Activated naive CD8-positive, alpha-beta T cell treated with anti-CD3 and anti-CD28 coated beads, Interleukin-2, amount 50 U/mL, for 24 hours (primary cell): ENCODE measurements around the gene AKNA.

Source experiments
- ATAC-seq: fragments of 150-1000 bp; cut with Tn5 transposase; one replicate; pipeline ENCODE4 v1.10.0; 2021
- DNase-seq: peaks from one replicate; pipeline ENCODE4 v3.0.0; 2021
- H3K27ac Mint-ChIP-seq: one replicate; pipeline ENCODE4 v1.8.0; 2021; ENCODE audit warnings: mild to moderate bottlenecking, mixed read lengths
- H3K27me3 Mint-ChIP-seq: one replicate; pipeline ENCODE4 v1.8.0; 2021; ENCODE audit warnings: mixed read lengths
- H3K36me3 Mint-ChIP-seq: one replicate; pipeline ENCODE4 v1.8.0; 2021; ENCODE audit warnings: low read depth, mixed read lengths
- H3K4me1 Mint-ChIP-seq: one replicate; pipeline ENCODE4 v1.8.0; 2021; ENCODE audit warnings: mixed read lengths
- H3K4me3 Mint-ChIP-seq: one replicate; pipeline ENCODE4 v1.8.0; 2021; ENCODE audit warnings: mild to moderate bottlenecking, moderate library complexity, mixed read lengths
- H3K9me3 Mint-ChIP-seq: one replicate; pipeline ENCODE4 v1.8.0; 2021; ENCODE audit warnings: mixed read lengths

Gene AKNA

DNA sequence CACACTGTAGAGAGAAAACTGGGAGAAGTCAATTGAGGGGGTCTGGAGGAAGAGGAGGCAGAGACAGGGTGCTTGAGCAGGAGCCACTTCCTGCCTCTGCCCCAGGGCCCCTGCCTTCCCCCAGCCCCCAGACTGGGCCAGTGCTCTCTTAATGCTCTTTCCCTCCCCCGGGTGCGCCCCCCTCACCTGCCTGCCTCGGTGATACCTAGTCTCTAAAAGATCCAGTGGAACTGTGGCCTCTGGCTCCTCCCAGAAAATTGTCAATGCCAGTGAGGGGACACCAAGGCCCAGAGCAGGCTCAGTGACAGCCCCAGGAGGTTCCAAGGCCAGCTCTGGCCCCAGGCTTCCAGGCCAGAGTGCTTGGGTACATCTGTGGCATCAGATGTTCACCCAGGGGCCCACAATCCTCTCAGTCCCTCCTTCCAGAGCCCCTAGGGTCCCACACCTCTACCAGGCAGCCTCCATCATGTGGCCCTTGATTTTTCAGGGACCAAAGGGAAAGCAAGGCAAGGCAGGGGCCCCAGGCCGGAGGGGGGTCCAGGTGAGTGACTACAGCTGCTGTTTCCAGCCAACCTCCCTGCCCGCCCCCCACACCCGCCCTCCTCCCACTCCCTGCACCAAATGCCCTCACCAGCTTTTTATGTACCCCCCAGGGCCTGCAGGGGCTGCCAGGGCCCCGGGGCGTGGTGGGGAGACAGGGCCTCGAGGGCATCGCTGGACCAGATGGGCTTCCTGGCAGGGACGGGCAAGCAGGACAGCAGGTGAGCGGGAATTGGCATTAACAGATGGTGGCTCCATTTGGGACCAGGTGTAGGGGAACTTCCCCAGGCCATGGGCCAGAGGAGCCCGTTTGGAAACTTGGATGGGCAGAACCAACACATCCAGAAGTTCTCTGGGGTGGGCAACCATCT lies 98.0 kb downstream of the AKNA start:
- Mint-ChIP-seq H3K27me3 (peaks cover 4% of the 10 kb centered on the region), H3K27ac (no peak overlapping the region), H3K9me3 (peaks cover 6% of the 10 kb centered on the region), H3K36me3 (no peaks in the 10 kb centered on the region), H3K4me3 (no peak overlapping the region), H3K4me1 (no peaks in the 10 kb centered on the region)
- ATAC-seq (no peak), DNase-seq (no peak)

DNA sequence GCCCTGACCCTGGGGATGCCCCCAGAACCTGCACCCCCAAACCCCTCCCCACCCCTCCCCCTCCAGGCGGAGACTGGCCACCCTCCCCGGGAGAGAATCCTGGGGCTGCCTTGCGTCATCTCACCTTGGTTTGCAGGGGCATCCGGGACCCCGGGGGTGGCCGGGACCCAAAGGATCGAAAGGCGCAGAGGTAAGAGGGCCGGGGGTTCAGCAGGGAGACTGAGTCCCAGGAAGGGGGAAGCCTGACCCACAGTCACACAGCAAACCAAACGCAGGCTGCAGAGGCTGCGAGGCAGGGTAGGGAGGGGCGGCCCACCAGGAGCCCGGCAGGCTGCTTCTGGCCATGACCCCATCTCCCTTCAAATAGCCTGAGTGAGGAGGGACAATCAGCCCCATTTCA lies 98.7 kb downstream of the AKNA start:
- DNase-seq (no peak), ATAC-seq (no peak)
- no peaks in the 10 kb centered on the region for H3K4me1 Mint-ChIP-seq
- H3K4me3 Mint-ChIP-seq, result no peak overlapping the region
- no peaks in the 10 kb centered on the region for H3K9me3 Mint-ChIP-seq
- no peaks in the 10 kb centered on the region for H3K36me3 Mint-ChIP-seq
- no peak overlapping the region for H3K27ac Mint-ChIP-seq
- H3K27me3 Mint-ChIP-seq, result peaks cover 4% of the 10 kb centered on the region

DNA sequence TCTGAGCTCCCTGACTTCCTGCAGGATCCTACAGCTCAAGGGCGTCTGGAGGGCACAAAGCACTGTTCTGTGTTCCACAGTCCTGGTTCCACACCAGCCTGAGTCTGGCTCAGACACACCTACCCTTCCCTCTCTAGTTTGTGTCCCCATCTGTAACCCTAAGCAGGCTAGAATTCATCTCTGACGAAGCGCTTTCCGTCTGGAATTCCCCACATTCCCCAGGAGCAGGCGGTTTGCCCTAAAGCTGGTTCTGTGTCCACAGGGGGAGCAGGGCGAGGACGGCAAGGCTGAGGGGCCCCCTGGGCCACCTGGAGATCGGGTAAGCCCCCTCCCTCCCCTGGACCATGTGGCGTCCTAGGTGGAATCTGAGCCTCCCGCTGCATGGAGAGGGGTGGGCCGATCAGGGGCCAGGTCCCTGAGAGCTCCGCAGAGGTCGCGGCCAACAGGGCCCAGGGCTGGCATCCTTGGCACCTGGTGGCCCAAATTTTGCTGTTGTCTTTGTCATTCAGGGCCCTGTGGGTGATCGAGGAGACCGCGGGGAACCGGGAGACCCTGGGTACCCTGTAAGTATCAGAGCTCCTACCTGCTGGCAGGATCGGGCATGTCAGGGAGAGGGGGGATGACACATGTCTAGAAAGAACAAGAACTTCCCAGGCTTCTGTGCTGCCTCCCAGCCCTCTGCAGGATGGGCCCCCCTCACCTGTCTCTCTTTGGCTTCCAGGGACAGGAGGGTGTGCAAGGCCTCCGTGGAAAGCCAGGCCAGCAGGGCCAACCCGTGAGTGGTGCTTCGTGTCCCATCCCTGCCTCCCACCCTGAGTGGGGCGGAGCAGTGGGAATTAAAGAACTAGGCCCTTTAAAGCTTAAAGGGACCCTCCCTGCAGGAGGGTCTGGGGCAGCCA lies 99.3 kb downstream of the AKNA start:
- ATAC-seq (no peak), DNase-seq (no peak)
- H3K4me3 Mint-ChIP-seq, result no peak overlapping the region
- H3K27ac Mint-ChIP-seq, result no peak overlapping the region
- no peaks in the 10 kb centered on the region for H3K36me3 Mint-ChIP-seq
- H3K9me3 Mint-ChIP-seq, result no peaks in the 10 kb centered on the region
- no peaks in the 10 kb centered on the region for H3K4me1 Mint-ChIP-seq
- H3K27me3 Mint-ChIP-seq, result peaks cover 4% of the 10 kb centered on the region

DNA sequence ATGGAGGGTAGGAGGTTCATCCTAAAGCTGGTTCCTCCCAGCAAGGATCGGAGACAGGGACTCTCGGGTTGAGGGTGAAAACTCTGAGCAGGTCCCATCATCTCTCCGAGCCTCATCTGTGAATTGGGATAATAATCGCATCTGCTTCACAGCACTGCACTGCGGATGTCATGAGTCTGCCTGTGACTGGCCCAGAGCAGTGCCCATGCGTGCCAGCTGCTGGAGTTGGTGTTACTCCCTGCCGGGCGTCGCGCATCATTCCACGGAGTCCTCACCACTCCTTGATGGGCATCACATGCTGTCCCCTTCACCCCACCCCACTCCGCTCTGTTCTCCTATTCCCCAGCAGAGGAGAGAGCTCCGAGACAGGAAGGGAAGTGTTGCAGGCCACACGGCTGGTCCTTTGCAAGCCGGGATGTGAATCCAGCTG lies 100.0 kb downstream of the AKNA start:
- DNase-seq (no peak), ATAC-seq (no peak)
- Mint-ChIP-seq H3K27ac (no peak overlapping the region), H3K9me3 (no peaks in the 10 kb centered on the region), H3K4me3 (no peak overlapping the region), H3K36me3 (no peaks in the 10 kb centered on the region), H3K4me1 (peaks cover 3% of the 10 kb centered on the region), H3K27me3 (peaks cover 4% of the 10 kb centered on the region)

DNA sequence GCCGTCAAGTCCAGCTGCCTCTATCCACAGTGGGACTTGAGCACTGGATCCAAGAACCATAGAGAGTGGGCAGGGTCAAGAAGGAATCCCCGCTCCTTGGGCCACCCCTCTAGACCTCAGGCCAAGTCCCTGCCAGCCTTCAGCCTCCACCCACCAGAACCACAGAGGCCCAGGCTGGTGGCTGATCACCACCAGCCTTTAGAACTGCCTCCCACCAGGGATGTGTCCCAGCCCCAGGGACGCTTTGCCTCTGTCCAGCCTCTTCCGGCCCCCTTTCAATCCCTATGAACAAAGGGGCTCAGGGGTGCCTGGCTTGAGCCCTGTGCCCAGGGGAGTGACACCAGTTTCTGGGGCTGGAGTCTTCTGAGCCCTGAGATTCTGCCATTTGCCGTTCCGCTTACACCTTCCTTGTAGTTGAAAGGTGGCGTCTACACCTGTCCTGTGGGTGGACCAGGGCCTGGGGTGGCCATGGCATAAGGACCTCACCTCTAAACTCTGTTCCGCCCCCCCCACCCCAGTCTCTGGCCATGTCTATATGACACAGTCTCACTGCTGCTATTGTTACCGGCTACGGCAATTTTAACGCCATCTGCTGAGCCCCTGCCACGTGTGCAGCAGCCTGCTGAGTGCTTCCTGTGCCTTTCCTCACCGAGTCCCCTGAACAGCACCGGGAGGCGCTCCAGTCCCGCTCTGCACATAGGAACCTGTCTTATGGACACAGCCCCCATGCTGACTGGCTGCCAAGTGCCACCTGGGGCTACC lies 100.6 kb downstream of the AKNA start:
- Mint-ChIP-seq H3K27ac (no peak overlapping the region), H3K4me1 (peaks cover 6% of the 10 kb centered on the region), H3K27me3 (peaks cover 4% of the 10 kb centered on the region), H3K4me3 (no peak overlapping the region), H3K9me3 (no peaks in the 10 kb centered on the region), H3K36me3 (no peaks in the 10 kb centered on the region)
- DNase-seq (no peak), ATAC-seq (no peak)

DNA sequence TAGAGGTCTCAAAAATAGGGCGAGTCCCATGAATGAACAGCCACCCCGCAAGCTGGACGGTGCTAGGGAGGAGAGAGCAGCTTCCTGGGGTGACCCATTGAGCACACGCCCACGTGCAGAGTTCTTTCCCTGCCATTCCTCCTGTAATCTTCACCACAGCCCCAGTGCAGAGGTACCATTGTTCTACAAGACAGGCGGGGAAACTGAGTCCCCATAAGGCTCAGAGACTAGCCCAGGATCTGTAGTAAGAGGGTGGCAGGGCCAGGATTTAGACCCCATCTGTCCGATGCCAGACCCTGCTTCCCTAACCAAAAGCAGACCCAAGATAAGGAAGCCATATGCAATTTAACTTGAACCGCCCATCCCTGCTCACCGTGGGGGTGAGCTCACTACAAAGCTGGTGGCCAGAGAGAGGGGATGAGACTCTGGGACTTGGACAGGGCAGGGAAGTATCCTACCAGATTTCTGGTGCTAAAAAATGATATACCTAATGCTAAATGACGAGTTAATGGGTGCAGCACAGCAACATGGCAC lies 101.6 kb downstream of the AKNA start:
- Mint-ChIP-seq H3K27ac (no peak overlapping the region), H3K4me1 (peaks cover 6% of the 10 kb centered on the region), H3K36me3 (no peaks in the 10 kb centered on the region), H3K9me3 (no peaks in the 10 kb centered on the region), H3K27me3 (peaks cover 2% of the 10 kb centered on the region), H3K4me3 (no peak overlapping the region)
- no peak for DNase-seq
- ATAC-seq, result no peak

DNA sequence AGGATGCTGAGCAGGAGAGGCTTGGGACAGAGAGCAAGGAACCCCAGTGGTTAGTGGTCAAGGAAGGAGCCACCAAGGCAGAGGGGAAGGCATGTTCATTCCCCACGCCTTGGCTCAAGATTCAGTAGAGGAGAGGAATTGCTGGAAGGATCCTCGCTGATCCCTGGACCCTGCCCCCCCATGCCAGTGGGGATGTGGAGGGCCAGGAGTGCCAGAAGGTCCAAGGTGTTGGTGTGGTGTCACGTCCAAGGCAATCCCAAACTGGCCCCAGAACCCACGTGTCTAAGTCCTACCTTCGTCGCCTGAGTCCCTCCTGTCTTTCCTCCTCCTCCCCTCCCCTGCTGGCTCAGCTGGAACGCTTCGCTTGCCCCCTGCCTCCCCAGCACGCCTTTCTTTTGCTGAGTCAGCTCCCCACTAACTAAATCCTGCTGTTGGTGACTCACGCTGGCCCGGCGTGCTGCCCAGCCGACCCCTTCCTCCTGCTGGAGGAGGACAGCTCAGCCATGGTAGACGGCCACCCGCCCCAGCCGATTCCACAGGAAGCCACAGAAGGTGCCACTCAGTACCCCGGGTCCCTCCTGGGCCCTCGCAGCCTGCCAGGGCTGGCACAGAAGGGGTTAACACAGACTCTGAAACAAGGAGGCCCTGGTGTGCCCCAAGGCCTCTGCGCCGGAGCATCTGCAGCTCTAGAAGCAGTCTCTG lies 102.5 kb downstream of the AKNA start:
- Mint-ChIP-seq H3K9me3 (no peaks in the 10 kb centered on the region), H3K4me3 (no peak overlapping the region), H3K36me3 (no peaks in the 10 kb centered on the region), H3K27ac (no peak overlapping the region), H3K4me1 (peaks cover 6% of the 10 kb centered on the region), H3K27me3 (no peaks in the 10 kb centered on the region)
- no peak for DNase-seq
- ATAC-seq, result no peak

DNA sequence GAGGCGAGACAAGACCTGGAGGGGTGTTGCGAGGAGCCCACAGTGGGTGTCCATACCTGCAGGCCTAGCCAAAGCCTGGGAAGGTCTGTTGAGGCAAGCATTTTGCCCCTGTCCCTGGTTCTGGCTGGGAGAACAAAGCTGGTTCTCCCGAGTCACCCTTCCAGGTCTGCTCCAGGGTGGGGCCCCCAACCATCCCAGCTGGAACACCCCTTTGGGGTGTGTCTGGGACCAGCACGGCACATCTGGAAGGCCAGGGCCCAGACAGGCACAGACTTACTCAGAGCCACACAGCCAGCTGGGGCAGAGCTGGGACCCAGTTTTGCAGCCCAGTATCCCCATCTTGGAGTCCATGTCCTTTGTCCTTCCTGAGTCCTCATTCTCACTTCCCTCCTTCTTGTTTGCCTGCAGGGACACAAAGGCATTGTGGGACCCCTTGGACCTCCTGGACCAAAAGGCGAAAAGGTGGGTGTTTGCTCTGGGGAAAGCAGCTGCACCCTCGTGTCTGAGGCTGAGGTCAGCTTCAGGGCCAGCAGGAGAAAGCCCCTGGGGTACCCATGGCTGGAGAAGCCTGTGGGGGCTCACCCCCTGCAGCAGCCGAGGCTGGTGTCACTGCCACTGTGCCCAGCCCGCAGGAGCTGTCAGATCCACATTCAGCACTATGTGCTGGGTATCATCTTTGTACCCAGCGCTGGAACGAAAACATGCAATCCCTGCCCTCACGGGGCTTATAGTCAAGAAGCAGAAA lies 103.3 kb downstream of the AKNA start:
- no peak for DNase-seq
- Mint-ChIP-seq H3K4me3 (no peak overlapping the region), H3K4me1 (peaks cover 6% of the 10 kb centered on the region), H3K9me3 (no peaks in the 10 kb centered on the region), H3K36me3 (no peaks in the 10 kb centered on the region), H3K27me3 (no peaks in the 10 kb centered on the region), H3K27ac (no peak overlapping the region)
- ATAC-seq, result no peak
